ENCODE measurements around the gene SLX4IP.

SLX4IP gene

DNA sequence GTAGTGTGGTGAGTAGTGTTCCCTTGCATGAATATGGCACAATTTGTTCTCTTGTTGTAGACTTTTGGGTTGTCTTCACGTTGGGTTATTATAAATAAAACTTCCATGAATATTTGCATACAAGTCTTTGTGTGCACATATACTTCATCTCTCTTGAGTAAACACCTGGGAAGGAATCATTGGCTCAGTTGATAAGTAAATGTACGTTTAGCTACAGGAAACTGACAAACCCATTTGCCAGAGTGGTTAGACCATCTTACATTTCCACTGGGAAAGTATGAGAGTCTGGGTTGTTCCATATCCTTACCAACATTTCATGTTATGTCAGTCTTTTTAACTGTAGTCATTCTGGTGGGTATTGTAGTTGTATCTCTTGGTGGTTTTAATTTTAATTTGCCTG, 119.2 kb downstream of the SLX4IP start:
- no peak for TF ChIP-seq TEAD4 (IDR thresholded peaks at IDR 0.05)
- TF ChIP-seq FOXM1 (IDR thresholded peaks at IDR 0.05; ENCODE audit: borderline replicate concordance, low read depth) = no peak
- TF ChIP-seq TAF1 (IDR thresholded peaks at IDR 0.05; ENCODE audit: low read depth) = no peak
- no peak for TF ChIP-seq CEBPB (IDR thresholded peaks at IDR 0.05)
- TF ChIP-seq TCF12 (IDR thresholded peaks at IDR 0.05; ENCODE audit: low read depth) = no peak
- no peak for TF ChIP-seq NFIC (IDR thresholded peaks at IDR 0.05)
- TF ChIP-seq, protein P1, sequence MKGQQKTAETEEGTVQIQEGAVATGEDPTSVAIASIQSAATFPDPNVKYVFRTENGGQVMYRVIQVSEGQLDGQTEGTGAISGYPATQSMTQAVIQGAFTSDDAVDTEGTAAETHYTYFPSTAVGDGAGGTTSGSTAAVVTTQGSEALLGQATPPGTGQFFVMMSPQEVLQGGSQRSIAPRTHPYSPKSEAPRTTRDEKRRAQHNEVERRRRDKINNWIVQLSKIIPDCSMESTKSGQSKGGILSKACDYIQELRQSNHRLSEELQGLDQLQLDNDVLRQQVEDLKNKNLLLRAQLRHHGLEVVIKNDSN (IDR thresholded peaks at IDR 0.05) = no peak
- no peak for TF ChIP-seq CREB1 (IDR thresholded peaks at IDR 0.05; ENCODE audit: low read depth)
- TF ChIP-seq, protein P2, sequence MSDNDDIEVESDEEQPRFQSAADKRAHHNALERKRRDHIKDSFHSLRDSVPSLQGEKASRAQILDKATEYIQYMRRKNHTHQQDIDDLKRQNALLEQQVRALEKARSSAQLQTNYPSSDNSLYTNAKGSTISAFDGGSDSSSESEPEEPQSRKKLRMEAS (IDR thresholded peaks at IDR 0.05) = no peak
- no peak for TF ChIP-seq ZBTB7A (IDR thresholded peaks at IDR 0.05; ENCODE audit: low read depth)
- TF ChIP-seq EGR1 (IDR thresholded peaks at IDR 0.05) = no peak
- TF ChIP-seq YY1 (IDR thresholded peaks at IDR 0.05; ENCODE audit: low read depth) = no peak
- no peak for TF ChIP-seq RAD21 (IDR thresholded peaks at IDR 0.05; ENCODE audit: low read depth)
- TF ChIP-seq, protein P3, sequence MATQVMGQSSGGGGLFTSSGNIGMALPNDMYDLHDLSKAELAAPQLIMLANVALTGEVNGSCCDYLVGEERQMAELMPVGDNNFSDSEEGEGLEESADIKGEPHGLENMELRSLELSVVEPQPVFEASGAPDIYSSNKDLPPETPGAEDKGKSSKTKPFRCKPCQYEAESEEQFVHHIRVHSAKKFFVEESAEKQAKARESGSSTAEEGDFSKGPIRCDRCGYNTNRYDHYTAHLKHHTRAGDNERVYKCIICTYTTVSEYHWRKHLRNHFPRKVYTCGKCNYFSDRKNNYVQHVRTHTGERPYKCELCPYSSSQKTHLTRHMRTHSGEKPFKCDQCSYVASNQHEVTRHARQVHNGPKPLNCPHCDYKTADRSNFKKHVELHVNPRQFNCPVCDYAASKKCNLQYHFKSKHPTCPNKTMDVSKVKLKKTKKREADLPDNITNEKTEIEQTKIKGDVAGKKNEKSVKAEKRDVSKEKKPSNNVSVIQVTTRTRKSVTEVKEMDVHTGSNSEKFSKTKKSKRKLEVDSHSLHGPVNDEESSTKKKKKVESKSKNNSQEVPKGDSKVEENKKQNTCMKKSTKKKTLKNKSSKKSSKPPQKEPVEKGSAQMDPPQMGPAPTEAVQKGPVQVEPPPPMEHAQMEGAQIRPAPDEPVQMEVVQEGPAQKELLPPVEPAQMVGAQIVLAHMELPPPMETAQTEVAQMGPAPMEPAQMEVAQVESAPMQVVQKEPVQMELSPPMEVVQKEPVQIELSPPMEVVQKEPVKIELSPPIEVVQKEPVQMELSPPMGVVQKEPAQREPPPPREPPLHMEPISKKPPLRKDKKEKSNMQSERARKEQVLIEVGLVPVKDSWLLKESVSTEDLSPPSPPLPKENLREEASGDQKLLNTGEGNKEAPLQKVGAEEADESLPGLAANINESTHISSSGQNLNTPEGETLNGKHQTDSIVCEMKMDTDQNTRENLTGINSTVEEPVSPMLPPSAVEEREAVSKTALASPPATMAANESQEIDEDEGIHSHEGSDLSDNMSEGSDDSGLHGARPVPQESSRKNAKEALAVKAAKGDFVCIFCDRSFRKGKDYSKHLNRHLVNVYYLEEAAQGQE (IDR thresholded peaks at IDR 0.05; ENCODE audit: low read depth) = no peak
- no peak for TF ChIP-seq EP300 (IDR thresholded peaks at IDR 0.05; ENCODE audit: borderline replicate concordance)

DNA sequence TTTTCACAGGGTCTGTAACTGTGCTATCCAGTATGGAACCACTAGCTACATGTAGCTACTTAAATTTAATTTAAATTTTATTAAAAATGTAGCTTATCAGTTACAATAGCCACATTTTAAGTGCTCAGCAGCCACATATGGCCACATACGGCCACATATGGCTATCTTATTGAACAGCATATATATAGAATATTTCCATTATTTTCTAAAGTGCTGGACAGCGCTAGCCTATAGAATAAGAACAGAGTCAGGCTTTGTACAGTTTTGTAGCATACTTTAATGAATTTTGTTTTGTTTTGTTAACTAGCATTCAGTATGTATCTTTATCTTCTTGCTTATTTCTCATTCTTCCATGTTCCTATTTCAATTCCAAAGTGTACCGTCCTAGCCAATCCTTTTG, 120.3 kb downstream of the SLX4IP start:
- no peak for TF ChIP-seq YY1 (IDR thresholded peaks at IDR 0.05; ENCODE audit: low read depth)
- TF ChIP-seq, protein P3 (IDR thresholded peaks at IDR 0.05; ENCODE audit: low read depth) = peak; percentile 71

DNA sequence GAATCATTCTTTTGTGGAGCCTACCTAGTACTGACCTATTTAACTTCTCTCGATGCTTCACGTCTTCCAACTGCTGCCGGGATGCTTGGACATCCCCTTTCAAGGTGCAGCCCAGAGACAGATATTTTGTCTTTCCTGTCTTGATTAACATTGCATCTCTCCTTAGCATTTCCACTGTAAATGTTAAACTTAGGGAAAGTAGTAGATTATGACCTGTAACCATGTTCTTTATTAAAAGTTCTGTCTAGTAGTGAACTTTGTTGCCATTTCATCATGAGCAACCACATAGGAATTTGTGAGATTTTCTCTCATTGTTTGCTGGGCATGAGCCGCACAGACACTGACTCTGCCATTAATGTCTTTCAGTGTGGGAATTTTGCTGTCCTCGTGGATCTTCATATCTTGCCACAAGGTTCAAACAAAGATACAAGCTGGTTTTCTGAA, 120.8 kb downstream of the SLX4IP start:
- TF ChIP-seq, protein P1 (IDR thresholded peaks at IDR 0.05) = no peak
- TF ChIP-seq, protein P3 (IDR thresholded peaks at IDR 0.05; ENCODE audit: low read depth) = no peak
- no peak; the same call in 1 of the 2 replicates for TF ChIP-seq EP300 (IDR thresholded peaks at IDR 0.05; ENCODE audit: borderline replicate concordance)
- TF ChIP-seq YY1 (IDR thresholded peaks at IDR 0.05; ENCODE audit: low read depth) = no peak
- TF ChIP-seq TEAD4 (IDR thresholded peaks at IDR 0.05) = peak; percentile 28; the same call in 1 of the 2 replicates
- TF ChIP-seq TAF1 (IDR thresholded peaks at IDR 0.05; ENCODE audit: low read depth) = no peak
- TF ChIP-seq TCF12 (IDR thresholded peaks at IDR 0.05; ENCODE audit: low read depth) = no peak
- TF ChIP-seq, protein P2 (IDR thresholded peaks at IDR 0.05) = 0 out of 2 replicates have a peak, but pooled peaks have one; percentile 23

DNA sequence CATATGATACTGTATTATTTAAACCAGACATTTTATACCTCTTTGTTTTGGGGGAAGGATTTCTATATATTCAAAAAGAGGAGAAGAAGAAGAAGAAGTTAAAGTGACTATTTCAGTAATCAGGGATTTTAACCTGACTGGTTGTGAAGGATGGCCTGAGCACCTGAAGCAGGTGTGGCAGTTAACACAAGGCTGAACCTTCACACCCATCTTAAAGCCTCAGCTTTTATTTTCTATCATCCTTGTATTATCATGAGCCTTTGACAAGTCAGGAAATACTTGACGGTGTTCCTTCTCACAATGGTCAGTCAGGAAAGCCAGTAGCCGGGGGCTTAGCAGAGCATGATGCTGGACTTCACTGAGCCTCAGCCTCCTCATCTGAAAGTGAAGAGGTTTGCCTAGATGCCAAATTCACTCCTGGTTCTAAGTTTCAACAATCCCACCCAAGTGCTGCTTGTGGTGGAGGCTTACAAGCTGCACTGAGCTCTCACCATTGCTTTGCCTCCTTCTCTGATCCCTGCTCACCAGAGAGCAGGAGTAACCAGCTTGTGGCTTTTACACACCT, 121.5 kb downstream of the SLX4IP start:
- TF ChIP-seq EGR1 (IDR thresholded peaks at IDR 0.05) = no peak
- TF ChIP-seq, protein P1 (IDR thresholded peaks at IDR 0.05) = no peak
- TF ChIP-seq CREB1 (IDR thresholded peaks at IDR 0.05; ENCODE audit: low read depth) = no peak
- TF ChIP-seq YY1 (IDR thresholded peaks at IDR 0.05; ENCODE audit: low read depth) = no peak
- TF ChIP-seq TAF1 (IDR thresholded peaks at IDR 0.05; ENCODE audit: low read depth) = no peak
- no peak for TF ChIP-seq TCF12 (IDR thresholded peaks at IDR 0.05; ENCODE audit: low read depth)
- TF ChIP-seq ZBTB7A (IDR thresholded peaks at IDR 0.05; ENCODE audit: low read depth) = no peak
- TF ChIP-seq, protein P3 (IDR thresholded peaks at IDR 0.05; ENCODE audit: low read depth) = no peak
- TF ChIP-seq RAD21 (IDR thresholded peaks at IDR 0.05; ENCODE audit: low read depth) = no peak
- no peak for TF ChIP-seq CEBPB (IDR thresholded peaks at IDR 0.05)
- TF ChIP-seq, protein P2 (IDR thresholded peaks at IDR 0.05) = no peak
- no peak for TF ChIP-seq EP300 (IDR thresholded peaks at IDR 0.05; ENCODE audit: borderline replicate concordance)
- TF ChIP-seq TEAD4 (IDR thresholded peaks at IDR 0.05) = no peak
- TF ChIP-seq FOXM1 (IDR thresholded peaks at IDR 0.05; ENCODE audit: borderline replicate concordance, low read depth) = no peak
- TF ChIP-seq NFIC (IDR thresholded peaks at IDR 0.05) = no peak
